GM23338 (cell line): Measurements from ENCODE around the gene ALDH1L2. TPM values are rescaled to one million over a fixed set of nuclear protein-coding genes. Genes with fewer than 3 reads are reported as not detected.

ENCODE experiments used
- ATAC-seq: fragments of 200-7000 bp; cut with Tn5 transposase; 3 replicates; pipeline ENCODE4 v1.9.1; 2020
- DNase-seq: peaks from one replicate; pipeline ENCODE4 v3.0.0-alpha.2; 2015; ENCODE audit warnings: low spot score
- H2AFZ ChIP-seq: fragments of 200-600 bp; sonication (generic); 2 replicates; pipeline ENCODE4 v1.8.0; 2016; ENCODE audit warnings: antibody characterized with exemption, mild to moderate bottlenecking, moderate library complexity
- H3F3A ChIP-seq: fragments of 200-600 bp; sonication (generic); replicated peaks from 2 replicates; pipeline ENCODE4 v1.8.0; 2017; ENCODE audit warnings: antibody characterized with exemption, mixed run types, low read depth
- H3K27ac ChIP-seq: fragments of 200-600 bp; sonication (generic); 2 replicates; pipeline ENCODE4 v1.6.1; 2016; ENCODE audit warnings: low read depth
- H3K27me3 ChIP-seq: fragments of 200-600 bp; sonication (generic); 2 replicates; pipeline ENCODE4 v1.8.0; 2016; ENCODE audit warnings: mild to moderate bottlenecking, mixed run types, moderate library complexity; ENCODE audit not compliant: insufficient read depth
- H3K36me3 ChIP-seq: fragments of 200-600 bp; sonication (generic); 2 replicates; pipeline ENCODE4 v1.8.0; 2016; ENCODE audit warnings: mild to moderate bottlenecking; ENCODE audit not compliant: insufficient read depth
- H3K4me1 ChIP-seq: fragments of 200-600 bp; sonication (generic); 2 replicates; pipeline ENCODE4 v1.8.0; 2016; ENCODE audit warnings: mild to moderate bottlenecking, moderate library complexity; ENCODE audit not compliant: insufficient read depth
- H3K4me2 ChIP-seq: fragments of 200-600 bp; sonication (generic); 2 replicates; pipeline ENCODE4 v1.7.1; 2017; ENCODE audit warnings: mixed run types
- H3K4me3 ChIP-seq: fragments of 200-600 bp; sonication (generic); 2 replicates; pipeline ENCODE4 v1.6.1; 2016; ENCODE audit warnings: mixed run types
- H3K79me2 ChIP-seq: fragments of 200-600 bp; sonication (generic); replicated peaks from 2 replicates; pipeline ENCODE4 v1.8.0; 2017; ENCODE audit warnings: mild to moderate bottlenecking; ENCODE audit not compliant: insufficient read depth
- H3K9me2 ChIP-seq: fragments of 200-600 bp; sonication (generic); 2 replicates; pipeline ENCODE4 v1.8.0; 2017; ENCODE audit not compliant: insufficient read depth
- H4K20me1 ChIP-seq: fragments of 200-600 bp; sonication (generic); replicated peaks from 2 replicates; pipeline ENCODE4 v1.8.0; 2017; ENCODE audit warnings: mild to moderate bottlenecking; ENCODE audit not compliant: insufficient read depth
- H3K27ac Mint-ChIP-seq: 2 replicates; pipeline ENCODE4 v1.8.0; 2020; ENCODE audit warnings: inconsistent platforms, mild to moderate bottlenecking, moderate library complexity, mixed read lengths
- H3K27me3 Mint-ChIP-seq: 3 replicates; pipeline ENCODE4 v1.8.0; 2022; ENCODE audit warnings: low read depth, mild to moderate bottlenecking, moderate library complexity, mixed read lengths, inconsistent platforms; ENCODE audit not compliant: insufficient read depth, poor library complexity
- H3K36me3 Mint-ChIP-seq: 3 replicates; pipeline ENCODE4 v1.8.0; 2021; ENCODE audit warnings: low read depth, mild to moderate bottlenecking, inconsistent platforms, moderate library complexity, mixed read lengths
- H3K4me1 Mint-ChIP-seq: 3 replicates; pipeline ENCODE4 v1.8.0; 2020; ENCODE audit warnings: mild to moderate bottlenecking, inconsistent platforms, mixed read lengths
- H3K4me3 Mint-ChIP-seq: 3 replicates; pipeline ENCODE4 v1.8.0; 2021; ENCODE audit warnings: moderate library complexity, mild to moderate bottlenecking, inconsistent platforms, mixed read lengths
- H3K9me3 Mint-ChIP-seq: 3 replicates; pipeline ENCODE4 v1.8.0; 2020; ENCODE audit warnings: moderate library complexity, mild to moderate bottlenecking, inconsistent platforms, mixed read lengths
- CREB1 ChIP-seq: fragments of 250-450 bp; sonication (Bioruptor Pico); IDR thresholded peaks from 2 replicates; pipeline ENCODE4 v1.5.0; 2020; ENCODE audit warnings: low read depth, mild to moderate bottlenecking, moderate library complexity
- ETS1 ChIP-seq: IDR thresholded peaks from 2 replicates; pipeline ENCODE4 v1.6.1; 2016; ENCODE audit warnings: antibody characterized with exemption
- EZH2 ChIP-seq: fragments of 200-600 bp; sonication (generic); IDR thresholded peaks from one replicate; pipeline ENCODE4 v1.8.0; 2017; ENCODE audit warnings: antibody characterized with exemption, mild to moderate bottlenecking, low read depth; ENCODE audit not compliant: unreplicated experiment
- EZH2phosphoT487 ChIP-seq: fragments of 200-600 bp; sonication (generic); IDR thresholded peaks from one replicate; pipeline ENCODE4 v1.8.1; 2018; ENCODE audit warnings: antibody characterized with exemption; ENCODE audit not compliant: unreplicated experiment
- JUNB ChIP-seq: IDR thresholded peaks from one replicate; pipeline ENCODE4 v1.6.1; 2016; ENCODE audit warnings: antibody characterized with exemption; ENCODE audit not compliant: unreplicated experiment
- NANOG ChIP-seq: IDR thresholded peaks from 2 replicates; pipeline ENCODE4 v1.6.1; 2016; ENCODE audit warnings: antibody characterized with exemption, borderline replicate concordance
- POLR2AphosphoS5 ChIP-seq: IDR thresholded peaks from 2 replicates; pipeline ENCODE4 v1.6.1; 2016; ENCODE audit warnings: antibody characterized with exemption, low read depth
- REST ChIP-seq: IDR thresholded peaks from one replicate; pipeline ENCODE4 v1.6.1; 2018; ENCODE audit warnings: antibody characterized with exemption; ENCODE audit not compliant: unreplicated experiment
- ZNF114 ChIP-seq: fragments of 250-450 bp; sonication (Bioruptor Pico); IDR thresholded peaks from 2 replicates; pipeline ENCODE4 v1.5.0; 2020; ENCODE audit warnings: mild to moderate bottlenecking, moderate library complexity
- ZNF331 ChIP-seq: fragments of 250-450 bp; sonication (Bioruptor Pico); IDR thresholded peaks from 2 replicates; pipeline ENCODE4 v1.5.0; 2020; ENCODE audit warnings: low read depth, mild to moderate bottlenecking, moderate library complexity
- polyA plus RNA-seq: library from polyadenylated mRNA; unstranded; fragments of >200 nt; fragmentation: Nextera tagmentation; extraction: Ambion mirVana; gene quantifications from 2 replicates; pipeline ENCODE4 v1.2.1, GENCODE V29; 2016
- total RNA-seq: library from RNA; depleted of rRNA; stranded (reverse); fragments of >200 nt; shearing (Covaris generic); gene quantifications from 2 replicates; pipeline ENCODE4 v1.2.3, GENCODE V29; 2014

The ALDH1L2 gene
- total and polyA plus RNA-seq, 2 experiments from 2014 or later, result 5.8 to 9.1 TPM

GRCh38 chr12:105064564-105065178, 19.6 kb downstream of the ALDH1L2 start (continued):
- TF ChIP-seq REST (no peak), EZH2 (no peak), EZH2phosphoT487 (no peak), JUNB (no peak), CREB1 (CRISPR knock-in tag) (no peak), NANOG (no peak), POLR2AphosphoS5 (no peak), ETS1 (no peak)

- H3K27ac ChIP-seq, result no peak overlapping the region
- no peak for ATAC-seq
- no peaks in the 10 kb centered on the region; the same call in 2 of the 3 replicates for H3K4me1 Mint-ChIP-seq
- TF ChIP-seq ZNF114 (CRISPR knock-in tag) (no peak), JUNB (no peak), POLR2AphosphoS5 (no peak), ZNF331 (CRISPR knock-in tag) (no peak), REST (no peak), CREB1 (CRISPR knock-in tag) (no peak)
These were observed 23.4 kb downstream of the ALDH1L2 start for GRCh38 chr12:105060715-105061378.

More at GRCh38 chr12:105060715-105061378, 23.4 kb downstream of the ALDH1L2 start:
- no peaks in the 10 kb centered on the region for H3F3A ChIP-seq
- H3K4me3 ChIP-seq, result no peak overlapping the region
- Mint-ChIP-seq H3K36me3 (peaks cover 80% of the 10 kb centered on the region), H3K27me3 (peaks cover 2% of the 10 kb centered on the region), H3K27ac (peak overlapping the region; percentile 69; the same call in 1 of the 2 replicates), H3K9me3 (peaks cover 6% of the 10 kb centered on the region; the same call in 1 of the 3 replicates), H3K4me3 (no peak overlapping the region)
- no peaks in the 10 kb centered on the region for H3K27me3 ChIP-seq
- no peaks in the 10 kb centered on the region for H3K4me1 ChIP-seq
- no peaks in the 10 kb centered on the region for H3K9me2 ChIP-seq
- H3K36me3 ChIP-seq, result no peaks in the 10 kb centered on the region; the same call in 1 of the 2 replicates
- no peaks in the 10 kb centered on the region for H4K20me1 ChIP-seq
- no peak overlapping the region for H3K4me2 ChIP-seq
- no peak for DNase-seq
- H3K79me2 ChIP-seq, result no peaks in the 10 kb centered on the region
- H2AFZ ChIP-seq, result no peak overlapping the region
